ENCODE measurements around the gene ZNF362.

DNA sequence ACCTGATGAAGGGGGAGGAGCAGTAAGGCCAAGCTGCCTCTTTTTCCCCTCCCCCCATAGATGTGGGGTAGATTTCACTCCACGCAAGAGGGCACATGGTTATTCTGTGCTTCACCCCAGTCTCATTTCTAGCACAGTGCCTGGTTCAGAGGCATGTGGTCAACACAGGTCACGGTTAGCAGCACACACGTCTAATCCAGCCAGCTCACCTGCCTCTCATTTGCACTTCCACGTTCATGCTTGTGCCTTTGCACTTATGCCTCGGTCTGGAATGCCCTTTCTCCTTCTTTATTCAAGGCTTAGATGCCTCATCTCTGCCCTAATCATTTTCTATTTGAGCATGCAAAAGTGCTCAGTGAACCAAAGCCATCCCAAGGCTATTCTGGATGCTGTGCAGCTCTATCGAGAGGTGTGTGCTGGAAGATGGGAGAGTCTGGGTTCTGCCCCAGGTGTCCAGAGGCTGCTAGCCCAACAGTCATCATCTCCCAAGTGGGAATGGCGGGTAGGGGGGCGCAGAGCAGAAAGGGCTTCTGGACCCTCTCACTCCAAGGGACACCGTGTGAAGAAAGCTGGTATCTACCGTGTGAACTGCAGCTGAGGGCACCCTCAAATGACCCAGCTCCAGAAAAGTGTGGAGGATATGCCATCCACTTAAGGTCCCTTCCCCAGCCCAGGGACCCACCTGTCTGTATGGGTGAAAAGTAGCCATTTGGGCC lies 66.7 kb downstream of the ZNF362 start:
- TF ChIP-seq, protein P1, sequence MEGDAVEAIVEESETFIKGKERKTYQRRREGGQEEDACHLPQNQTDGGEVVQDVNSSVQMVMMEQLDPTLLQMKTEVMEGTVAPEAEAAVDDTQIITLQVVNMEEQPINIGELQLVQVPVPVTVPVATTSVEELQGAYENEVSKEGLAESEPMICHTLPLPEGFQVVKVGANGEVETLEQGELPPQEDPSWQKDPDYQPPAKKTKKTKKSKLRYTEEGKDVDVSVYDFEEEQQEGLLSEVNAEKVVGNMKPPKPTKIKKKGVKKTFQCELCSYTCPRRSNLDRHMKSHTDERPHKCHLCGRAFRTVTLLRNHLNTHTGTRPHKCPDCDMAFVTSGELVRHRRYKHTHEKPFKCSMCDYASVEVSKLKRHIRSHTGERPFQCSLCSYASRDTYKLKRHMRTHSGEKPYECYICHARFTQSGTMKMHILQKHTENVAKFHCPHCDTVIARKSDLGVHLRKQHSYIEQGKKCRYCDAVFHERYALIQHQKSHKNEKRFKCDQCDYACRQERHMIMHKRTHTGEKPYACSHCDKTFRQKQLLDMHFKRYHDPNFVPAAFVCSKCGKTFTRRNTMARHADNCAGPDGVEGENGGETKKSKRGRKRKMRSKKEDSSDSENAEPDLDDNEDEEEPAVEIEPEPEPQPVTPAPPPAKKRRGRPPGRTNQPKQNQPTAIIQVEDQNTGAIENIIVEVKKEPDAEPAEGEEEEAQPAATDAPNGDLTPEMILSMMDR (conservative IDR thresholded peaks at IDR 0.05 in 1 of 2, IDR thresholded peaks at IDR 0.05 in 1 of 2; ENCODE audit: low read depth in 1 of 2, low read length in 2 of 2) = no peak
- TF ChIP-seq EZH2 (IDR thresholded peaks at IDR 0.05; ENCODE audit: low read length, missing control alignments) = no peak
